Pancreas (tissue), 10 donors: ENCODE measurements around the gene AMN. TPM values are rescaled to one million over a fixed set of nuclear protein-coding genes. Genes with fewer than 3 reads are reported as not detected.

ENCODE experiments used
- ATAC-seq, 4 donors: fragments of 200-7000 bp; cut with Tn5 transposase; one replicate each; pipeline versions ENCODE4 v1.8.0 to v1.9.1; 2020; ENCODE audit warnings: mild to moderate bottlenecking in 4 of 4, moderate library complexity in 4 of 4
- DNase-seq, 6 donors: peaks; one replicate each; pipeline ENCODE4 v3.0.0-alpha.2; 2020
- FAIRE-seq: peaks from 2 replicates; lab custom pipeline; 2012; peaks lifted over from hg19 to GRCh38; lab: Jason Lieb, UNC
- H3K27ac ChIP-seq, 4 donors: fragments of 200-600 bp; sonication (generic); 1 replicate in 3 of 4; 2 replicates in 1 of 4; pipeline versions ENCODE4 v1.5.0 to v1.8.0; 2020
- H3K27me3 ChIP-seq, 4 donors: fragments of 200-600 bp; one replicate each; pipeline ENCODE4 v1.8.0; 2021
- H3K36me3 ChIP-seq, 3 donors: fragments of 200-600 bp; sonication (generic) in 1 of 3; one replicate each; pipeline versions ENCODE4 v1.5.0 to v1.8.0; 2020 to 2021
- H3K4me1 ChIP-seq, 3 donors: fragments of 200-600 bp; one replicate each; pipeline ENCODE4 v1.8.0; 2021
- H3K4me3 ChIP-seq, 4 donors: fragments of 200-600 bp; sonication (generic) in 2 of 4; one replicate each; pipeline versions ENCODE4 v1.5.0 to v1.8.0; 2020 to 2021
- H3K9me3 ChIP-seq, 4 donors: fragments of 200-600 bp; one replicate each; pipeline ENCODE4 v1.8.0; 2021
- CTCF ChIP-seq, 4 donors: fragments of 200-600 bp; sonication (generic) in 3 of 4; IDR thresholded peaks; one replicate each; pipeline versions ENCODE4 v1.5.0 to v1.8.0; 2021; ENCODE audit warnings: antibody characterized with exemption in 4 of 4
- WGBS, 2 donors: extraction: QIAGEN DNeasy Blood & Tissue Kit; methylation state at CpG; one replicate each; pipeline ENCODE4 v1.1.7; 2013; 5-methylcytosine and 5-hydroxymethylcytosine counted together
- intact Hi-C, 3 donors: fragments of 100-400 bp; cut with DNase I; formaldehyde crosslinking; loops; one replicate each; pipeline versions ENCODE4 v1.11.1 to v1.14.2; 2022
- polyA plus RNA-seq, 2 donors: library from polyadenylated mRNA; stranded (reverse); fragments of 200-250 nt; gene quantifications; one replicate each; pipeline ENCODE4 v1.2.3, GENCODE V29; 2013
- total RNA-seq, 6 donors: library from RNA; stranded (reverse); fragmentation: NEBNext Ultra II Directional in 4 of 6; extraction: Animal tissue kit (Norgen Biotek cat#: 25700) in 4 of 6; gene quantifications; one replicate each; pipeline versions ENCODE4 v1.2.1 to v1.2.4, GENCODE V29; 2021 to 2023
- donor health status: healthy with polysubstance abuse.
- donor health status: DM: no; HTN: no; CAD: no; lungs with moderate emphysema.
- donor health status: DM: no; HTN: no; CAD: no.
- donor health status: control.
- donor health status: control.
- donor health status: Bipolar disorder and iron deficiency.
- donor health status: DM: yes; HTN: yes; CAD: no.
- donor health status: DM: no; HTN: no; CAD: no.
- donor health status: DM: no; HTN: no; CAD: no.
- donor health status: DM: yes; HTN: yes; CAD: no.

AMN gene
- total and polyA plus RNA-seq, 8 donors, result 1.0 to 4.3 (median 1.5) TPM

- H3K4me1 ChIP-seq, result peaks cover 0 to 6% (median 0%) of the 10 kb centered on the region in 3 donors
- FAIRE-seq, result no peak
- H3K27ac ChIP-seq, result no peak overlapping the region
- TF ChIP-seq CTCF (IDR thresholded peaks at IDR 0.05), result no peak
- intact Hi-C loops, result loop anchor here in 1 of 3 donors (10.0 kb wide), 1 partner anchor 159 kb away; no protein-coding TSS in a partner anchor
- no peaks in the 10 kb centered on the region for H3K9me3 ChIP-seq
- peak in 1 of 4 donors; percentile 21 for ATAC-seq
- H3K36me3 ChIP-seq, result no peaks in the 10 kb centered on the region
- peak overlapping the region in 1 of 4 donors; percentile 41 for H3K4me3 ChIP-seq
- peak in 1 of 6 donors; percentile 72 for DNase-seq
- H3K27me3 ChIP-seq, result peaks cover 0 to 7% (median 0%) of the 10 kb centered on the region in 4 donors
- 8 to 11% methylated on average over 51 to 53 of the region's 53 CpGs for WGBS, 2 donors
These were observed 900 bp downstream of the AMN start for GRCh38 chr14:102923201-102923924.

GRCh38 chr14:102923925-102924486 lies 1.5 kb downstream of the AMN start:
- intact Hi-C loops, result loop anchor here in 1 of 3 donors (10.0 kb wide), 1 partner anchor 159 kb away; no protein-coding TSS in a partner anchor
- ATAC-seq, result no peak
- peaks cover 0 to 10% (median 0%) of the 10 kb centered on the region in 3 donors for H3K4me1 ChIP-seq
- TF ChIP-seq CTCF (IDR thresholded peaks at IDR 0.05), result no peak
- WGBS, 2 donors, result 45 to 59% methylated on average over 9 to 11 of the region's 11 CpGs
- H3K27ac ChIP-seq, result no peak overlapping the region
- H3K36me3 ChIP-seq, result no peaks in the 10 kb centered on the region
- no peak for FAIRE-seq
- H3K9me3 ChIP-seq, result no peaks in the 10 kb centered on the region
- no peak overlapping the region for H3K4me3 ChIP-seq
- DNase-seq, result no peak
- peaks cover 0 to 7% (median 0%) of the 10 kb centered on the region in 4 donors for H3K27me3 ChIP-seq

DNA sequence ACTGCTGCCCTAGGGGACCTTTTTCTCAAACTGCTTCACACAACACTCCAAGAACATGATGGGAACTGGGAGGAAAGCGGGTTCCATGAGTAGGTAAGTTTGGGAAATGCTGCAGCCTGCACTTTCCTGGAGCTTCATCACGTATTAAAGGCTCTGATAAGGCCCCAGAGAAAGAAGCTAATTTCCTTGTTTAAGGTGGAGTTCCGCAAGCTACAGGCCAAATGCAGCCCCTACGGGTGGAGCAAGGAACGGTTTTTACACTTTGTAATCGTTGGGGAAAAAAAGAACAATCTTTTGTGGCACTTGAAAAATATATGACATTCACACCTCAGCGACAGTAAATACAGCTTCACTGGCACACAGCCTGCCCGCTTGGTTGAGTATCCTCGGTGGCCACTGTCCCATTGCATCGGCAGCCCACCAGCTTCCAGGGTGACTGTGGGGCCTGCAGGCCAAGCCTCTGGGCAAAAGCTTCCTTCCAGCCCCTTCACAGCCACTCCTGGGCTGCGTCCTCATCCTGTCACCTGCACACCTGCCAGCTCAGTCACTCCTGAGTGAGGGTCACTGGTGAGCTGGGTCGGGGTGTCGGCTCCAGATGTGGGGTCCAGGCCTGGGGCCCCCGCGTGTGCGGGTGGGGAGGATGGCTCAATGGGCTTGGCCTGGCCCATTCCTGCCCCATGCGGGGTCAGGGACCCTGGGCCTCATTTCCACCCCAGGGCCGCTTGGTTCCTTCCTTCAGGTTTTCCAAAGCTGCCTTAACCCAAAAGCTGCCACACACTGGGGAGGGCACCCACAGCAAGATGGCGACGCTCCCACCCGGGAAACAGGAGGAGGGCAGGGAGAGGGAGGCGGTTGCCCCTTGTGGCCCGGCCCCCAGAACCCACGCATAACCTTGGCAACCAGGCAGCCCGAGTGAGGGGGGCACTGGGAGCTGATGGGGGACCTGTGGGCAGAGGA lies 2.4 kb downstream of the AMN start:
- Histone ChIP-seq H3K9me3 (no peaks in the 10 kb centered on the region), H3K4me1 (peaks cover 0 to 19% (median 7%) of the 10 kb centered on the region in 3 donors), H3K36me3 (no peaks in the 10 kb centered on the region), H3K4me3 (no peak overlapping the region), H3K27ac (no peak overlapping the region), H3K27me3 (peaks cover 0 to 7% (median 2%) of the 10 kb centered on the region in 4 donors)
- TF ChIP-seq CTCF (IDR thresholded peaks at IDR 0.05), result no peak
- intact Hi-C loops, result loop anchor here in 1 of 3 donors (10.0 kb wide), 1 partner anchor 160 kb away; no protein-coding TSS in a partner anchor
- no peak for FAIRE-seq
- WGBS, 2 donors, result 78 to 87% methylated on average over 24 to 25 of the region's 25 CpGs
- no peak for DNase-seq
- no peak for ATAC-seq

DNA sequence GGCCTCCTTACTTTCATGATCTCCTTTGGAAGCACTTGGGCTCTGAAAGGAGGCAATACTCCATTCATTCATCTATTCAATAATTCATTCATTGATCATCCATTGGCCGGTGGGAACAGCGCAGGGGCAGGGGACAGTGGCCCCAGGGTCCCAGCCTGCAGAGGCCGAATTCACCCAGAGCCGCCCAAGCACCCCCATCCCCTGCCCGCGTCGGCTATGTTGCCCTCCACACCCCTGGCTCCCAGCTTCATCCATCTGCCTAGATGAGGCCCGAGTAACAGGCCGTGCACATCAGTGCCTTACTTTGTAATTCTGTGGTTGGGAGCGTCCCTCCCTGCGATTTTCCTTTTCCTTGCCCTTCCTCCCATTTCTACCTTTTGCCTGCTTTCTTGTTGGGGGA lies 3.2 kb downstream of the AMN start:
- no peak overlapping the region for H3K4me3 ChIP-seq
- H3K4me1 ChIP-seq, result peaks cover 0 to 19% (median 14%) of the 10 kb centered on the region in 3 donors
- FAIRE-seq, result no peak
- TF ChIP-seq CTCF (IDR thresholded peaks at IDR 0.05), result no peak
- intact Hi-C loops, result loop anchor here in 1 of 3 donors (10.0 kb wide), 1 partner anchor 161 kb away; no protein-coding TSS in a partner anchor
- peaks cover 0 to 7% (median 2%) of the 10 kb centered on the region in 4 donors for H3K27me3 ChIP-seq
- no peak for DNase-seq
- H3K36me3 ChIP-seq, result no peaks in the 10 kb centered on the region
- ATAC-seq, result no peak
- no peaks in the 10 kb centered on the region for H3K9me3 ChIP-seq
- WGBS, 2 donors, result 78 to 81% methylated on average over 11 of the region's 11 CpGs
- no peak overlapping the region for H3K27ac ChIP-seq
